Suprapubic skin (tissue), 4 donors: ENCODE results near the gene EP400. TPM values are rescaled to one million over a fixed set of nuclear protein-coding genes. Genes with fewer than 3 reads are reported as not detected.

Source experiments
- DNase-seq, 2 donors: peaks; one replicate each; pipeline ENCODE4 v3.0.0-alpha.2; 2019; ENCODE audit warnings: low spot score in 2 of 2
- H3K27ac ChIP-seq: fragments of 200-600 bp; sonication (generic); one replicate; pipeline ENCODE4 v1.5.1; 2019
- H3K27me3 ChIP-seq: fragments of 200-600 bp; sonication (generic); one replicate; pipeline ENCODE4 v1.5.1; 2019
- H3K36me3 ChIP-seq: fragments of 200-600 bp; sonication (generic); one replicate; pipeline ENCODE4 v1.5.1; 2019
- H3K4me1 ChIP-seq: fragments of 200-600 bp; sonication (generic); one replicate; pipeline ENCODE4 v1.5.1; 2019
- H3K4me3 ChIP-seq: fragments of 200-600 bp; sonication (generic); one replicate; pipeline ENCODE4 v1.5.1; 2019; ENCODE audit warnings: mild to moderate bottlenecking
- H3K9me3 ChIP-seq: fragments of 200-600 bp; sonication (generic); one replicate; pipeline ENCODE4 v1.5.1; 2019
- EP300 ChIP-seq: sonication (generic); formaldehyde crosslinking; IDR thresholded peaks from one replicate; pipeline ENCODE4 v1.6.1; 2017; ENCODE audit warnings: antibody characterized with exemption
- POLR2A ChIP-seq, 2 donors: fragments of 450-650 bp; IDR thresholded peaks; one replicate each; pipeline ENCODE4 v1.6.1; 2017; ENCODE audit warnings: antibody characterized with exemption in 2 of 2, mild to moderate bottlenecking in 2 of 2, moderate library complexity in 2 of 2
- POLR2AphosphoS5 ChIP-seq, 3 donors: sonication (generic); formaldehyde crosslinking; IDR thresholded peaks; one replicate each; pipeline ENCODE4 v1.6.1; 2017; ENCODE audit warnings: antibody characterized with exemption in 3 of 3
- WGBS: methylation state at CpG from one replicate; pipeline ENCODE4 v1.1.5; 2018; 5-methylcytosine and 5-hydroxymethylcytosine counted together
- total RNA-seq, 4 donors: library from RNA; depleted of rRNA; stranded (reverse); fragments of >200 nt; gene quantifications; one replicate each; pipeline ENCODE4 v1.1.0, GENCODE V29; 2016
- TF ChIP-seq, protein P1 (sequence below), 2 donors: fragments of 200-600 bp in 1 of 2; fragments of 450-650 bp in 1 of 2; sonication (generic) in 1 of 2; IDR thresholded peaks; one replicate each; pipeline ENCODE4 v1.5.1; 2016 to 2019; ENCODE audit warnings: antibody characterized with exemption in 2 of 2, mild to moderate bottlenecking in 1 of 2, moderate library complexity in 1 of 2

EP400 gene
- total RNA-seq, 4 donors from 2014 or later = 32.0 to 81.3 (median 40.1) TPM

DNA sequence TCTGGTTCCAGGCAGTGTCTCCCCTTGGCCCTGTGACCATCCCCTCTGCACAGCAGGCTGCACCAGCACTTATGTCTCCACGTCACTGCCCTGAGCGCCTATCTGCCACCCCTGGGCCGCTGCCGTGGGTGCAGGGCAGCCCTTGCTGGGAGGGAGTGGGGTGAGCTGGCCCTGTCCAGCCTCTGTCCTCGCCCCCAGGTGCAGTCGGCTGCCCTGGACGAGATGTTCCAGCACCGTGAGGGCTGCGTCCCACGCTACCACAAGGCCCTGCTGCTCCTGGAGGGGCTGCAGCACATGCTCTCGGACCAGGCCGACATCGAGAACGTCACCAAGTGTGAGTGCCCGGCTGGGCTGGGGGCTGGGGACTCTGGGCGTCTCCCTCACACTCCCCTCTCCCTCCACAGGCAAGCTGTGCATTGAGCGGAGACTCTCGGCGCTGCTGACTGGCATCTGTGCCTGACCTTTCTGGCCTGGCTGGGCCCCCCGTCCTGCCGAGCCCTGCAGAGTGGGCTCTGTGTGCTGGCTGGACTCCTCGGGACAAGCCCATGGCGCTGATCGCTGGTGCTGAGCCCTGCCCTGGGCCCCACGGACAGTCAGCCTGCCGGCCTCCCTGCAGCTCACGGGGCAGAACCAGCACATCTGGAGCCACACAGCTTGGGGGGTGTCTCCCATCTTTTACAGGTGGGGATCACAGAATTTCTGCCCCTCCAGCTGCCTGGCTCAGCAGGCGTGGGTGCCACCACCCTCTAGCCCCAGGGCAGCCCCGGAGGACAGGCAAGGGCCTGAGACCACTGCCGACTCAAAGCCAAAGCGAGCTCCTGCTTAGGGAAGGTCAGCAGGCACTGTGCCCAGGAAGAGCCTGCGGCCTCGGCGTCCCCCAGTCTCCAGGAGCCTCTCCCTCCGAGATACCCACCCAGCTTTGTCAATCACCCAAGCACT is 28.6 kb upstream of the EP400 start:
- H3K27me3 ChIP-seq = no peaks in the 10 kb centered on the region
- 90% methylated on average over 24 of the region's 35 CpGs for WGBS
- no peak for DNase-seq
- H3K9me3 ChIP-seq = no peaks in the 10 kb centered on the region
- no peak overlapping the region for H3K4me3 ChIP-seq
- no peak overlapping the region for H3K27ac ChIP-seq
- peaks cover 57% of the 10 kb centered on the region for H3K36me3 ChIP-seq
- H3K4me1 ChIP-seq = peaks cover 5% of the 10 kb centered on the region
- TF ChIP-seq POLR2A (IDR thresholded peaks at IDR 0.05) (no peak), POLR2AphosphoS5 (IDR thresholded peaks at IDR 0.05) (no peak), EP300 (no peak)
- TF ChIP-seq, protein P1, sequence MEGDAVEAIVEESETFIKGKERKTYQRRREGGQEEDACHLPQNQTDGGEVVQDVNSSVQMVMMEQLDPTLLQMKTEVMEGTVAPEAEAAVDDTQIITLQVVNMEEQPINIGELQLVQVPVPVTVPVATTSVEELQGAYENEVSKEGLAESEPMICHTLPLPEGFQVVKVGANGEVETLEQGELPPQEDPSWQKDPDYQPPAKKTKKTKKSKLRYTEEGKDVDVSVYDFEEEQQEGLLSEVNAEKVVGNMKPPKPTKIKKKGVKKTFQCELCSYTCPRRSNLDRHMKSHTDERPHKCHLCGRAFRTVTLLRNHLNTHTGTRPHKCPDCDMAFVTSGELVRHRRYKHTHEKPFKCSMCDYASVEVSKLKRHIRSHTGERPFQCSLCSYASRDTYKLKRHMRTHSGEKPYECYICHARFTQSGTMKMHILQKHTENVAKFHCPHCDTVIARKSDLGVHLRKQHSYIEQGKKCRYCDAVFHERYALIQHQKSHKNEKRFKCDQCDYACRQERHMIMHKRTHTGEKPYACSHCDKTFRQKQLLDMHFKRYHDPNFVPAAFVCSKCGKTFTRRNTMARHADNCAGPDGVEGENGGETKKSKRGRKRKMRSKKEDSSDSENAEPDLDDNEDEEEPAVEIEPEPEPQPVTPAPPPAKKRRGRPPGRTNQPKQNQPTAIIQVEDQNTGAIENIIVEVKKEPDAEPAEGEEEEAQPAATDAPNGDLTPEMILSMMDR (IDR thresholded peaks at IDR 0.05) = no peak

- WGBS = 71% methylated on average over 18 of the region's 29 CpGs
- no peak for DNase-seq
- H3K27ac ChIP-seq = no peak overlapping the region
- H3K36me3 ChIP-seq = peaks cover 50% of the 10 kb centered on the region
- TF ChIP-seq, protein P1 (IDR thresholded peaks at IDR 0.05) = no peak
- TF ChIP-seq EP300 (no peak), POLR2A (IDR thresholded peaks at IDR 0.05) (no peak), POLR2AphosphoS5 (IDR thresholded peaks at IDR 0.05) (no peak)
- H3K4me3 ChIP-seq = no peak overlapping the region
- no peaks in the 10 kb centered on the region for H3K9me3 ChIP-seq
- peaks cover 5% of the 10 kb centered on the region for H3K4me1 ChIP-seq
- no peaks in the 10 kb centered on the region for H3K27me3 ChIP-seq
These were observed 27.6 kb upstream of the EP400 start for GRCh38 chr12:131921866-131922769.

GRCh38 chr12:131922772-131923171 is 27.0 kb upstream of the EP400 start:
- H3K27ac ChIP-seq = no peak overlapping the region
- no peaks in the 10 kb centered on the region for H3K9me3 ChIP-seq
- no peaks in the 10 kb centered on the region for H3K27me3 ChIP-seq
- H3K4me1 ChIP-seq = peaks cover 5% of the 10 kb centered on the region
- TF ChIP-seq POLR2A (IDR thresholded peaks at IDR 0.05) (no peak), POLR2AphosphoS5 (IDR thresholded peaks at IDR 0.05) (no peak), EP300 (no peak)
- TF ChIP-seq, protein P1 (IDR thresholded peaks at IDR 0.05) = no peak
- DNase-seq = no peak
- peaks cover 44% of the 10 kb centered on the region for H3K36me3 ChIP-seq
- no peak overlapping the region for H3K4me3 ChIP-seq
- WGBS = 93% methylated on average over 13 of the region's 13 CpGs

DNA sequence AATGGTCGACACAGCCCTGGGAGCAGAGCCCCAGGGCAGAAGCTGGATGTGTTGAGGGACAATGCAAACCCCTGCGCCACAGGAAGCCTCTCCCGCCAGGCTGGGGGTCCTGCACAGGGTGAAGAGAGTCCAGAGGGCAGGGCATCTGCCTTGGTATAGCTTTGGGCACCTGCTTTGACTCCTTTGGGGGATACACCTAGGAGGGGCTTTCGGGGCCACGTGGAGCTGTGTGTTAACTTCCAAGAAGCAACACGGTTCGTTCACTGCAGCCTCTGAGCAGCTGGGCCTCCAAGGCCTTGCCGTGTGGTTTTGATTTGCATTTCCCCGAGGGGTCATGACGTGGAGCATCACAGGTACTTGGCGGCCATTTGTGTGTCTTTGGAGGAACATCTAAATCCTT is 26.5 kb upstream of the EP400 start:
- 78% methylated on average over 9 of the region's 11 CpGs for WGBS
- Histone ChIP-seq H3K36me3 (peaks cover 39% of the 10 kb centered on the region), H3K9me3 (no peaks in the 10 kb centered on the region), H3K4me1 (peaks cover 5% of the 10 kb centered on the region), H3K27ac (no peak overlapping the region), H3K4me3 (no peak overlapping the region), H3K27me3 (no peaks in the 10 kb centered on the region)
- no peak for DNase-seq
- TF ChIP-seq POLR2AphosphoS5 (IDR thresholded peaks at IDR 0.05) (no peak), EP300 (no peak), POLR2A (IDR thresholded peaks at IDR 0.05) (no peak)
- TF ChIP-seq, protein P1 (IDR thresholded peaks at IDR 0.05) = no peak
